PC-3 (cell line): ENCODE results near the gene JAKMIP1. TPM values are rescaled to one million over a fixed set of nuclear protein-coding genes. Genes with fewer than 3 reads are reported as not detected.

Experiments used
- ATAC-seq: fragments of 200-7000 bp; cut with Tn5 transposase; 2 replicates; pipeline ENCODE4 v1.9.1; 2020; ENCODE audit warnings: mild to moderate bottlenecking, moderate library complexity
- BruUV-seq: library from RNA; stranded (reverse); fragments of 400-500 nt; replicated peaks from 2 replicates; lab custom pipeline; 2021; lab: Mats Ljungman, UMichigan
- CTCF ChIA-PET: fragments of 300-600 bp; sonication (Branson Sonifier 250); formaldehyde crosslinking; loops from one replicate; lab custom pipeline; 2022; ENCODE audit warnings: antibody characterized with exemption; lab: Charles Lee
- POLR2A ChIA-PET: fragments of 300-600 bp; sonication (Branson Sonifier 250); formaldehyde crosslinking; loops from one replicate; lab custom pipeline; 2022; ENCODE audit warnings: antibody characterized with exemption; ENCODE audit not compliant: unreplicated experiment; lab: Charles Lee
- DNase-seq: peaks from one replicate; pipeline ENCODE4 v3.0.0-alpha.2; 2015
- H2AFZ ChIP-seq: fragments of 300-600 bp; sonication (generic); 2 replicates; pipeline ENCODE4 v1.6.0; 2016; ENCODE audit warnings: antibody characterized with exemption, low read length
- H3F3A ChIP-seq: fragments of 300-600 bp; sonication (generic); one replicate; pipeline ENCODE4 v1.6.0; 2017; ENCODE audit warnings: antibody characterized with exemption, low read length, control low read depth, mild to moderate bottlenecking; ENCODE audit not compliant: unreplicated experiment
- H3K27ac ChIP-seq: fragments of 300-600 bp; sonication (generic); 2 replicates; pipeline ENCODE4 v1.5.1; 2016; ENCODE audit warnings: mild to moderate bottlenecking, low read length
- H3K27me3 ChIP-seq: fragments of 300-600 bp; sonication (generic); 2 replicates; pipeline ENCODE4 v1.6.1; 2016; ENCODE audit warnings: low read length, mixed read lengths
- H3K36me3 ChIP-seq: fragments of 300-600 bp; sonication (generic); 2 replicates; pipeline ENCODE4 v1.6.1; 2016; ENCODE audit warnings: low read depth, mixed run types, low read length, mixed read lengths
- H3K4me1 ChIP-seq: fragments of 300-600 bp; sonication (generic); 2 replicates; pipeline ENCODE4 v1.5.1; 2016; ENCODE audit warnings: low read length; ENCODE audit not compliant: insufficient read depth
- H3K4me2 ChIP-seq: fragments of 300-600 bp; sonication (generic); 2 replicates; pipeline ENCODE4 v1.6.0; 2016; ENCODE audit warnings: low read length
- H3K4me3 ChIP-seq: fragments of 300-600 bp; sonication (generic); 2 replicates; pipeline ENCODE4 v1.5.1; 2016; ENCODE audit warnings: mild to moderate bottlenecking, low read length, mixed read lengths
- H3K79me2 ChIP-seq: fragments of 300-600 bp; sonication (generic); 2 replicates; pipeline ENCODE4 v1.6.1; 2017; ENCODE audit warnings: low read length, mixed read lengths
- H3K9ac ChIP-seq: fragments of 300-600 bp; sonication (generic); 2 replicates; pipeline ENCODE4 v1.6.0; 2016; ENCODE audit warnings: mild to moderate bottlenecking, low read length
- H3K9me2 ChIP-seq: fragments of 300-600 bp; sonication (generic); replicated peaks from 2 replicates; pipeline ENCODE4 v1.6.1; 2016; ENCODE audit warnings: mixed run types, low read length, mixed read lengths
- H3K9me3 ChIP-seq: fragments of 300-600 bp; sonication (generic); 2 replicates; pipeline ENCODE4 v1.6.1; 2016; ENCODE audit warnings: low read length, mixed read lengths
- H4K20me1 ChIP-seq: fragments of 300-600 bp; sonication (generic); 2 replicates; pipeline ENCODE4 v1.6.1; 2016; ENCODE audit warnings: low read length, mixed read lengths
- EZH2 ChIP-seq: fragments of 300-600 bp; sonication (generic); IDR thresholded peaks from one replicate; pipeline ENCODE4 v1.6.1; 2017; ENCODE audit warnings: antibody characterized with exemption, mild to moderate bottlenecking, low read length; ENCODE audit not compliant: unreplicated experiment
- EZH2phosphoT487 ChIP-seq: fragments of 300-600 bp; sonication (generic); IDR thresholded peaks from 2 replicates; pipeline ENCODE4 v1.6.1; 2018; ENCODE audit warnings: mild to moderate bottlenecking, antibody characterized with exemption, low read length, borderline replicate concordance
- intact Hi-C: fragments of 100-400 bp; cut with micrococcal nuclease; formaldehyde crosslinking; loops from 2 replicates; pipeline ENCODE4 v1.9.0; 2023
- total RNA-seq: library from RNA; depleted of rRNA; stranded (reverse); fragments of >200 nt; gene quantifications from 2 replicates; pipeline ENCODE4 v1.2.3, GENCODE V29; 2014
- TF ChIP-seq, protein P1 (sequence below): fragments of 300-600 bp; sonication (generic); conservative IDR thresholded peaks from 2 replicates; pipeline ENCODE4 v1.5.1; 2017; ENCODE audit warnings: antibody characterized with exemption, low read depth, mild to moderate bottlenecking, low read length

The JAKMIP1 gene
- total RNA-seq, 1 experiment from 2014 or later, result 0.04 TPM

DNA sequence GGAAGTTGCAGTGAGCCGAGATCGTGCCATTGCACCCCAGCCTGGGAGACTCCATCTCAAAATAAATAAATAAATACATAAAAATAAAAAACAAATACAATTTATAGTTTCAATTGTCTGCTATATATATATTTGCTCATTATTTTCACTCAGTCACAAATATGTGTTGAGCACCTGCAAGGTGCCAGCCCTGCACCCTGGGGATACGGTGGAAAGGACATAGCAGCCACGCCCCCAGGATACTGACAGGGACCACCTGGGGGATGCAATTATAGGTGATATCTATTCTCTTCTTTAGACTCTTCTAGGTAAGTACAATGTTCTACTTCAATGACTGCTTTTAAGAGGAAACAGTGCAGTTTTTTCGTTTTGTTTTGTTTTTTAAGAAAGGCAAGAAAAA is 85.0 kb downstream of the JAKMIP1 start:
- ATAC-seq, result no peak
- no peaks in the 10 kb centered on the region for H3K9me2 ChIP-seq
- POLR2A ChIA-PET, result no interaction called here
- H3K9me3 ChIP-seq, result no peaks in the 10 kb centered on the region
- H4K20me1 ChIP-seq, result no peaks in the 10 kb centered on the region
- no TSS peak for BruUV-seq
- no peak for DNase-seq
- H3K27ac ChIP-seq, result no peak overlapping the region
- no peaks in the 10 kb centered on the region; the same call in 1 of the 2 replicates for H3K27me3 ChIP-seq
- no peak overlapping the region for H2AFZ ChIP-seq
- intact Hi-C loops, result no loop called here
- no peaks in the 10 kb centered on the region for H3K36me3 ChIP-seq
- no peaks in the 10 kb centered on the region for H3K4me1 ChIP-seq
- H3F3A ChIP-seq, result no peaks in the 10 kb centered on the region
- H3K79me2 ChIP-seq, result no peaks in the 10 kb centered on the region
- CTCF ChIA-PET, result no interaction called here
- H3K4me2 ChIP-seq, result no peak overlapping the region
- H3K4me3 ChIP-seq, result no peak overlapping the region
- TF ChIP-seq EZH2phosphoT487 (no peak), EZH2 (no peak)
- TF ChIP-seq, protein P1, sequence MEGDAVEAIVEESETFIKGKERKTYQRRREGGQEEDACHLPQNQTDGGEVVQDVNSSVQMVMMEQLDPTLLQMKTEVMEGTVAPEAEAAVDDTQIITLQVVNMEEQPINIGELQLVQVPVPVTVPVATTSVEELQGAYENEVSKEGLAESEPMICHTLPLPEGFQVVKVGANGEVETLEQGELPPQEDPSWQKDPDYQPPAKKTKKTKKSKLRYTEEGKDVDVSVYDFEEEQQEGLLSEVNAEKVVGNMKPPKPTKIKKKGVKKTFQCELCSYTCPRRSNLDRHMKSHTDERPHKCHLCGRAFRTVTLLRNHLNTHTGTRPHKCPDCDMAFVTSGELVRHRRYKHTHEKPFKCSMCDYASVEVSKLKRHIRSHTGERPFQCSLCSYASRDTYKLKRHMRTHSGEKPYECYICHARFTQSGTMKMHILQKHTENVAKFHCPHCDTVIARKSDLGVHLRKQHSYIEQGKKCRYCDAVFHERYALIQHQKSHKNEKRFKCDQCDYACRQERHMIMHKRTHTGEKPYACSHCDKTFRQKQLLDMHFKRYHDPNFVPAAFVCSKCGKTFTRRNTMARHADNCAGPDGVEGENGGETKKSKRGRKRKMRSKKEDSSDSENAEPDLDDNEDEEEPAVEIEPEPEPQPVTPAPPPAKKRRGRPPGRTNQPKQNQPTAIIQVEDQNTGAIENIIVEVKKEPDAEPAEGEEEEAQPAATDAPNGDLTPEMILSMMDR, result no peak
- H3K9ac ChIP-seq, result no peak overlapping the region

DNA sequence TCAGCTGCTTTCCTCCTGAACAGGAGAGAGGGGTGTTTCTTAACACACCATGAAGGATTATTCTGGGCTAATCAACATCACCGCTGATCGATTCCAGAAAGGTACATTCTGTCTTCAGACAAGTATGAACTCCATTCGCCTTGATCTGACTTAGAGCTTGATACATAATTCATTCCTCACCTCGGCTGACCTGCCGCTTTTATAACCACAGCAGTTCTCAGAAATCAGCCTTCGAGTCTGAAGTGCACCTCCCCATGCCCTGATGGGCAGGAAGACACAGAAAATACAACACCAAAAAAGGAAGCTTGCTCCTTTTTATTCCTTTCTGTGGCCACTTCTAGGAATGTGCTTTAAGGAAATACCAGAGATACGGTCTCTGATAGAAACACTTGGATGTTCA is 85.7 kb downstream of the JAKMIP1 start:
- H3K9me3 ChIP-seq, result no peaks in the 10 kb centered on the region
- POLR2A ChIA-PET, result no interaction called here
- H4K20me1 ChIP-seq, result no peaks in the 10 kb centered on the region
- no TSS peak for BruUV-seq
- intact Hi-C loops, result no loop called here
- TF ChIP-seq, protein P1, result no peak
- no peak for TF ChIP-seq EZH2
- no peak for TF ChIP-seq EZH2phosphoT487
- no peaks in the 10 kb centered on the region for H3K4me1 ChIP-seq
- H3K4me3 ChIP-seq, result no peak overlapping the region
- no peak overlapping the region for H3K4me2 ChIP-seq
- H3K36me3 ChIP-seq, result no peaks in the 10 kb centered on the region
- H3K27ac ChIP-seq, result no peak overlapping the region
- no peaks in the 10 kb centered on the region for H3K79me2 ChIP-seq
- H3F3A ChIP-seq, result no peaks in the 10 kb centered on the region
- DNase-seq (no peak), ATAC-seq (no peak)
- no peaks in the 10 kb centered on the region for H3K9me2 ChIP-seq
- no peak overlapping the region for H2AFZ ChIP-seq
- H3K9ac ChIP-seq, result no peak overlapping the region
- no peaks in the 10 kb centered on the region; the same call in 1 of the 2 replicates for H3K27me3 ChIP-seq
- CTCF ChIA-PET, result no interaction called here

DNA sequence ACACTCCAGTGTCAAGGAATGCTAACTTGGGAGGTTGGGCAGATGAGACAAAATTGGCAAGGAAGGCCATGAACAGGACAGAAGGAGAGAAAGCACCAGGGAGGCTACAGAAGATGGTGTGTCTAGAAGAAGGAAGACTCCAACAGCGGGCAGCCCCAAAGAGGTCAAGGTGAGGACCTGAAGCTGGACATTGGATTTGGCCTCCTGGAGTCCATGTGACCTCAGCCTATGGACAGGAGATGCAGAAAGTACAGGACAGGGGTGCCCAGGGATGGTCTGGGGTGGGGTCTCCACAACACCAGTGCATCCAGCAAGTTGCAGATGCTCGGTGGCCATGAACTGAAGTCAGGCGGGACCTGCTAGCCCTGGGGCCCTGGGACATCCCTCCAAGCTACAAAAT is 86.2 kb downstream of the JAKMIP1 start:
- TF ChIP-seq EZH2 (no peak), EZH2phosphoT487 (no peak)
- TF ChIP-seq, protein P1, result no peak
- Histone ChIP-seq H3F3A (no peaks in the 10 kb centered on the region), H3K9me2 (no peaks in the 10 kb centered on the region), H3K36me3 (no peaks in the 10 kb centered on the region), H2AFZ (no peak overlapping the region), H3K4me1 (no peaks in the 10 kb centered on the region), H3K79me2 (no peaks in the 10 kb centered on the region), H3K9me3 (no peaks in the 10 kb centered on the region), H3K27me3 (no peaks in the 10 kb centered on the region; the same call in 1 of the 2 replicates), H3K27ac (no peak overlapping the region), H4K20me1 (no peaks in the 10 kb centered on the region), H3K4me3 (no peak overlapping the region), H3K9ac (no peak overlapping the region), H3K4me2 (no peak overlapping the region)
- ChIA-PET POLR2A (no interaction called here), CTCF (no interaction called here)
- intact Hi-C loops, result no loop called here
- DNase-seq (no peak), ATAC-seq (no peak)
- no TSS peak for BruUV-seq
